GM21447 (cell line): ENCODE data around the gene PAF1.
"Not testable (repeated sequence)": the region's sequence is repeated elsewhere in the genome, so short reads cannot be mapped to it uniquely, and the experiment has no call there.

ENCODE experiments used
- ATAC-seq: cut with Tn5 transposase; IDR thresholded peaks from one replicate; pipeline ENCODE4 v1.9.1; 2021; ENCODE audit not compliant: unreplicated experiment

The PAF1 gene

DNA sequence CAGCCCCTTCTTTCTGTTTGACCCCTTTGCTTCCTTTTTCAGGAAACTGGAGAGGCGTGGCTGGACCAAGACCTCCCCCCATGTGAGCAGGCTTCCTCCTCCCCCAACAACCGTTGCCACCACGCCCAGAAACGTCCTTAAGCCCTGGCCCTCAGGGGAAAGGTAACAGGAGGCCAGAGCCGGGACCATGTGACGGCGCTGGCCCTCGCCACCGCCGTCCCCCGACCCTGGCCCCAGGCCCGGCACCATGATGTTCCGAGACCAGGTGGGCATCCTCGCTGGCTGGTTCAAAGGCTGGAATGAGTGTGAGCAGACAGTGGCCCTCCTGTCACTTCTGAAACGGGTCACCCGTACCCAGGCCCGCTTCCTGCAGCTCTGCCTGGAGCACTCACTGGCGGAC lies 34.3 kb downstream of the PAF1 start:
- no peak for ATAC-seq

GRCh38 chr19:39356073-39356472 lies 34.8 kb downstream of the PAF1 start:
- no peak for ATAC-seq

DNA sequence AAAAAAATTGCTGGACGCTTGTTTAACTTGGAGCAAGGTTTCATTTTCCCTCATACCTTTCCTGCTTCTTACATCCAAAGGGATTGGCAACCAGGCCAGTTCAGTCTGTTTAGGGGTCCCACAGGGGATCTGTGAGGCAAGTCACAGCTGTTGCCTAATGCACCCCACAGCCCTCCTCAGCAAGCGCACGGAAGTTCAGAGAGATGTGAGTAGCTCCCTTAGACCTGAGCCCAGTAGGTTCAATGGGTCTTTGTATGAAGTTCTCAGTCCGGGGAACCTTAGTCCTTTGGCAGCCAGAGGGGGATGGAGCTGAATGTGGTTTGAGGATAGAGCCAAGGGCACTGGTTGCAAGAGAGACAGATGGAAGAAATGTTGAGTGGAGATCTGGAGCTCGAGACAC lies 35.7 kb downstream of the PAF1 start:
- no peak for ATAC-seq

DNA sequence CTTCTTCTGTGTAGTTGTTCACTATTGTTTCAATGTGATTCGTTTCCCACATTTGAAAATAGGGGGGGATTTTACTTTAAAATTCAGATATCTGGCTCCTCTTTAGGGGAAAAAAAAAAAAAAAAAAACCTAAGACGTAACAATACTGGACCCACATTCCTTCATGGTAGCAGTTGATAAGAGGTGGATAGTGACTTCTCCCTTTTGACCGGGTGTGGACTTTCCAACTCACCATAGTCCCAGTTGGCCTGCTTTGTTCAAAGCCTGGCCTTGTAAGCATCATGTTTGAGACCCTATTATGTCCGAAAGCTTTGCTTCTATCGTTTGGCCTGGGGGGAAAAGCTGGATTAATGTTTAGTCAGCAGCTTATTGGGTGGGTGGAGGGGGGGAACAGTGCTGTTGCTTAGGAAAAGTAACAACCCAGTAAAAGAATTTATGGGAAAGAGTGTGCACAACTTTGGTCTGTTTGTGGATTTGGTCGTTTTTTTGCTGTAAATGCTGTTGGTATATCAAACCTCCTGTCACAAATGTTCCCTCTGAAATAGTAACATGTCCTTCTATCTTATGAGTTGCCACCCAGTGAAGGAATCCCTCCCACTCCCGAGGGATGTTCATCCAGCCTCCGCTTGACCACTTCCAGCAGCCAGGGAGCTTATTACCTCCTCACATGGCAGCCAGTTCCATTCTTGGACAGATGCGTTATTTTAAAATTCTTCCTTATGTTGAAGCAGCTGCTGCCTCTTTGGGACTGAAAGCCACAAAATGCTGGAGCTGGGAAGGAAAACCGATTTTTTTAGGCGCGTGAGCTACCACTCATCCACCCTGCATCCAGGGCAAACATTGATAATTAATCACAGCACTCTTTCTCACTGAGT lies 38.3 kb downstream of the PAF1 start:
- ATAC-seq = no peak

- ATAC-seq = no peak
Observed at GRCh38 chr19:39351537-39352064, 39.3 kb downstream of the PAF1 start.

- ATAC-seq = no peak
Observed at GRCh38 chr19:39350156-39350555, 40.8 kb downstream of the PAF1 start.

- no peak for ATAC-seq
Observed at GRCh38 chr19:39349326-39349725, 41.6 kb downstream of the PAF1 start.

GRCh38 chr19:39347332-39348164 lies 43.4 kb downstream of the PAF1 start:
- no peak for ATAC-seq

- no peak for ATAC-seq
Observed at GRCh38 chr19:39345956-39346355, 45.0 kb downstream of the PAF1 start.

GRCh38 chr19:39342647-39343305 lies 48.1 kb downstream of the PAF1 start:
- ATAC-seq = no peak

DNA sequence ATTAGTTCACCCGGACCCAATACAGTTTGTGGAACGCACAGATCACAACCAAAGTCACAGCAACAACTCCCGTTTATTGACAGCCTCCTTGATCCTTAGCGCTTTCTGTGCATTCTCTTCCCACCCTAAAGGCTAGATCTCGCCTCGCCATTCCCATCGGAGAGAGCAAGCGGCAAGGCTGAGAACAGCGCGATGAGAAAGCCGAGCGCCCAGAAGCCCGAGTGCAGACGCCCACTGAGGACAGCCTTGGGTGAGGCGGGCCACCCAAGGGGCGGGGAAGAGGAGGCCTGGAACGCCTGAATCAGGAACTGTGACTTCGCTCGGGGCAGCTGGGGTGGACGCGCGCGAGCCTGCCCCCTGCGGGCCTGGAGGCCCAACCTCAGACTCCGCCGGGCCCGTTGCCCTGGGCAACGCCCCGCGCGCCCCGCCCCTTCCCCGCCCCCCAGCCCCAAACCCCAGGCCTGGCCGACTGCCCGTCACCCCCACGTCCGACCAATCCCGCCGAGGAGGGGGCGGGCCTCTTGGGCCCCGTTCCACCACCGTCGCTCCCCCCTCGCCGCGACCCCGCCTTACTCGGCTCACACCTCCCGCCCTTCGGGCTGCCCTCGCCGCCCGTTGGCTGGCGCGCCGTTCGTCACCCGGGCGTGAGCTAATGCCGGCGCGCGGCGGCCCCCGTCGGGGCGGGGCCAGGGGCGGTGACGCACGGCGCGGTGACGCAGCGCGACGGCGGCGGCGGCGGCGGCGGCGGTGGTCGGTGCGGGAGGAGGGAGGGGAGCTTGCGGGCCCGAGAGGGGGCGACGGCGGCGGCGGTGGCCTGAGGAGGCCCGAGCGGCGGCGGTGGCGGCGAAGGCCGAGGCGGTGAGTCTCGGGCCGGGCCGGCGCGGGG lies 48.9 kb downstream of the PAF1 start, which contains the start of gene SAMD4B:
Gene SAMD4B (plus strand): TSS at position 703 of the 886 bp plus-strand sequence. CDS start 14,473 bp downstream, outside the sequence.
- peak; percentile 84 for ATAC-seq

GRCh38 chr19:39341129-39341718 lies 49.7 kb downstream of the PAF1 start:
- ATAC-seq = peak; percentile 5

DNA sequence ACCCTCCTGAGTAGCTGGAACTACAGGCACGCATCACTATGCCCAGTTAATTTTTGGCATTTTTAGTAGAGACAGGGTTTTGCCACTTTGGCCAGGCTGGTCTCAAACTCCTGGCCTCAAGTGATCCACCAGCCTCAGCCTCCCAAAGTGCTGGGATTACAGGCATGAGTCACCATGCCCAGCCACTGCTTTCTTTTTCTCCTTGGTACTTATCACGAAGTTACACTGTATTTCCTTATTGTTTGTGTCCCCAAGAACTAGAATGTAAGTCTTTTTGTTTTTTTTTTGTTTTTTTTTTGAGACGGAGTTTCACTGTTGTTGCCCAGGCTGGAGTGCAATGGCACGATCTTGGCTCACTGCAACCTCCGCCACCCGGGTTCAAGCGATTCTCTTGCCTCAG lies 50.8 kb downstream of the PAF1 start:
- not testable (repeated sequence) for ATAC-seq

DNA sequence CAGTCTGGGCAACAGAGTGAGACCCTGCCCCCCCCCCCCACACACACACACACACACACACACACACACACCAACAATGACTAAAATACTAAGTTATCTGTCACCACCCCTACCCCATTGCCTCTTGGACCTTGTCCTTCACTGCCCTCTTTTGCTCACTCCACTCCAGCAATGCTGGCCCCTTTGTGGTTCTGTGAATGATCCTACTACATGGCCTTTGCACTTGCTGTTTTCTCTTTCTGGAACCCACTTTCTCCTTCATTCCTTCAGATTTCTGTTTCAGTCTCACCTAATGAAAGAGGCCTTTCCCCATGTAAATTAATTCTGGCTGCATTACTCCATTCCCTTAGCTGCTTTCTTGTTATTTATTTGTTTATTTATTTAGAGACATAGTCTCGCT lies 51.2 kb downstream of the PAF1 start:
- no peak for ATAC-seq

- ATAC-seq = no peak
Observed at GRCh38 chr19:39336483-39336882, 54.4 kb downstream of the PAF1 start.
